ENCODE data around the gene SAXO2.
"Not testable (repeated sequence)": the region's sequence is repeated elsewhere in the genome, so short reads cannot be mapped to it uniquely, and the experiment has no call there.

SAXO2 gene

GRCh38 chr15:82303956-82304777, 41.5 kb downstream of the SAXO2 start:
- TF ChIP-seq, protein P1, sequence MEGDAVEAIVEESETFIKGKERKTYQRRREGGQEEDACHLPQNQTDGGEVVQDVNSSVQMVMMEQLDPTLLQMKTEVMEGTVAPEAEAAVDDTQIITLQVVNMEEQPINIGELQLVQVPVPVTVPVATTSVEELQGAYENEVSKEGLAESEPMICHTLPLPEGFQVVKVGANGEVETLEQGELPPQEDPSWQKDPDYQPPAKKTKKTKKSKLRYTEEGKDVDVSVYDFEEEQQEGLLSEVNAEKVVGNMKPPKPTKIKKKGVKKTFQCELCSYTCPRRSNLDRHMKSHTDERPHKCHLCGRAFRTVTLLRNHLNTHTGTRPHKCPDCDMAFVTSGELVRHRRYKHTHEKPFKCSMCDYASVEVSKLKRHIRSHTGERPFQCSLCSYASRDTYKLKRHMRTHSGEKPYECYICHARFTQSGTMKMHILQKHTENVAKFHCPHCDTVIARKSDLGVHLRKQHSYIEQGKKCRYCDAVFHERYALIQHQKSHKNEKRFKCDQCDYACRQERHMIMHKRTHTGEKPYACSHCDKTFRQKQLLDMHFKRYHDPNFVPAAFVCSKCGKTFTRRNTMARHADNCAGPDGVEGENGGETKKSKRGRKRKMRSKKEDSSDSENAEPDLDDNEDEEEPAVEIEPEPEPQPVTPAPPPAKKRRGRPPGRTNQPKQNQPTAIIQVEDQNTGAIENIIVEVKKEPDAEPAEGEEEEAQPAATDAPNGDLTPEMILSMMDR (IDR thresholded peaks at IDR 0.05; ENCODE audit: extremely low read depth, missing control alignments): no peak
- DNase-seq (ENCODE audit: low spot score): no peak

- TF ChIP-seq, protein P1 (IDR thresholded peaks at IDR 0.05; ENCODE audit: extremely low read depth, missing control alignments): no peak
- DNase-seq (ENCODE audit: low spot score): no peak
Measured at GRCh38 chr15:82304778-82305090, 42.1 kb downstream of the SAXO2 start.

DNA sequence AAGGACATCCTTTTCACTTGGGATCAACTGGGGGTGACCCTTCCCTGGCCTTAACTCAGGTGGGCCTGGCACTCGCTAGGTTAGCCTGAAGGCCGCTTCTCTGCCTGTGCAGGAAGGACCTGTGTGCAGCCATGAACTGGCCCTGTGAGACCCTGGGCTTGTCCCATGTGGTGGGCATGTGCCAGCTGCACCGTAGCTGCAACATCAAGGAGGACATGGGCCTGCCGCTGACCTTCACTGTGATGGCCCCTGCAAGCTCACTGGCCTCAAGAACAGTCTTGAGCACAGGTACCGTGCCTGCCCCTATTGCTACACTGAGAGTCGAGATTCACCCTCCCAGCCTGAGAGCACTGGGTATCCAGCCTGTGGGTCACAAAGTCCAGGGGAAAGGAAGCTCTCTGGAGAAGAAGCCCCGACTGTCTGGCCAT, 43.0 kb downstream of the SAXO2 start:
- no peak for DNase-seq (ENCODE audit: low spot score)
- TF ChIP-seq, protein P1 (IDR thresholded peaks at IDR 0.05; ENCODE audit: extremely low read depth, missing control alignments): no peak

- TF ChIP-seq, protein P1 (IDR thresholded peaks at IDR 0.05; ENCODE audit: extremely low read depth, missing control alignments): no peak
- DNase-seq (ENCODE audit: low spot score): peak; percentile 2
Measured at GRCh38 chr15:82306791-82307713, 44.4 kb downstream of the SAXO2 start.

GRCh38 chr15:82307714-82308081, 45.1 kb downstream of the SAXO2 start:
- peak; percentile 1 for DNase-seq (ENCODE audit: low spot score)
- TF ChIP-seq, protein P1 (IDR thresholded peaks at IDR 0.05; ENCODE audit: extremely low read depth, missing control alignments): no peak

DNA sequence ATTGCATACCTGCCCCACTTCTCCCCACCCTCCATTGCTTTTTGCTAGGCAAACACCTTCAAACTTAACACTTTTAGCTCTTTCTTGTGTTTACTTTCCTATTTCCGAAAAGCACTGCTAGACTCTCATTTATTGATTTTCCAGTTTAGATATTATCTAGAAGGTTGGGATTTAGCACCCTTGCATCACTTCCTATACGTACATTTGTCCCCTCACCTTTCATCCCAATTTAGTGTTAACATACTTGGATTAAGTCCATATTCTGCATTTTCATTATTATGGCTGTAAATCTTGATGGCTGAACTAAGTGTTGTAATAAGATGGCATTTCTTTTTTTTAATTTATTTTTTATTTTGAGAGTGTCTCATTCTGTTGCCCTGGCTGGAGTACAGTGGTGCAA, 47.2 kb downstream of the SAXO2 start:
- DNase-seq (ENCODE audit: low spot score): peak; percentile 0
- TF ChIP-seq, protein P1 (IDR thresholded peaks at IDR 0.05; ENCODE audit: extremely low read depth, missing control alignments): no peak

DNA sequence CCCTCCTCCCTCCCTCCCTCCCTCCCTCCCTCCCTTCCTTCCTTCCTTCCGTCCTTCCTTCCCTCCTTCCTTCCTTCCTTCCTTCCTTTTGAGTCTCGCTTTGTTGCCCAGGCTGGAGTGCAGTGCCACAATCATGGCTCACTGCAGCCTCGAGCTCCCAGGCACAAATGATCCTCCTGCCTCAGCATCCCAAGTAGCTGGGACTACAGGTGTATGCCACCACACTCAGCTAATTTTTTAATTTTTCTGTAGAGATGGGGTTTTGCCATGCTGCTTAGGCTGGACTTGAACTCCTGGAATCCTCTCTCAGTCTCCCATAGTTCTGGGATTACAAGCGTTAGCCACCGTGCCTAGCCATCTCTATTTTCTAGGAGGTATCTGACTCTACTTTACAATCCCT, 48.7 kb downstream of the SAXO2 start:
- not testable (repeated sequence) for DNase-seq (ENCODE audit: low spot score)

All from GM20000 (cell line).